Body of pancreas (tissue), 4 donors: ENCODE data around the gene IL17RE. TPM values are rescaled to one million over a fixed set of nuclear protein-coding genes. Genes with fewer than 3 reads are reported as not detected.
A peak's percentile ranks its signal among the peaks of the same experiment; 100 is the strongest.

Experiments
- ATAC-seq: fragments of 150-250 bp; one replicate; pipeline ENCODE4 v1.9.1; 2016
- DNase-seq, 4 donors: peaks; one replicate each; pipeline ENCODE4 v3.0.0-alpha.2; 2019
- H3K27ac ChIP-seq, 4 donors: fragments of 200-600 bp; sonication (generic); 1 replicate in 3 of 4; 2 replicates in 1 of 4; pipeline versions ENCODE4 v1.5.1 to v1.6.1; 2016 to 2019; ENCODE audit warnings: mild to moderate bottlenecking in 1 of 4, mixed read lengths in 1 of 4, moderate library complexity in 1 of 4
- H3K27me3 ChIP-seq, 2 donors: fragments of 200-600 bp; sonication (generic); one replicate each; pipeline ENCODE4 v1.6.0; 2016; ENCODE audit warnings: mild to moderate bottlenecking in 1 of 2
- H3K36me3 ChIP-seq, 2 donors: fragments of 200-600 bp; sonication (generic); replicated peaks in 1 of 2; 2 replicates each; pipeline ENCODE4 v1.5.1; 2016; ENCODE audit warnings: low read depth in 2 of 2; ENCODE audit not compliant: insufficient read depth in 1 of 2
- H3K4me1 ChIP-seq: fragments of 200-600 bp; sonication (generic); one replicate; pipeline ENCODE4 v1.6.0; 2016
- H3K4me3 ChIP-seq, 2 donors: fragments of 200-600 bp; sonication (generic); 1 replicate in 1 of 2; 2 replicates in 1 of 2; pipeline ENCODE4 v1.5.1; 2016 to 2019
- H3K9me3 ChIP-seq, 3 donors: fragments of 200-600 bp; sonication (generic); 1 replicate in 2 of 3; 2 replicates in 1 of 3; pipeline ENCODE4 v1.5.1; 2016
- CTCF ChIP-seq, 7 experiments: fragments of 450-650 bp in 4 of 7; fragments of 200-600 bp in 3 of 7; sonication (generic) in 3 of 7; IDR thresholded peaks; one replicate each; pipeline ENCODE4 v1.5.1; 2016 to 2019; ENCODE audit warnings: antibody characterized with exemption in 7 of 7
- POLR2A ChIP-seq, 3 donors: fragments of 450-650 bp; IDR thresholded peaks; one replicate each; pipeline ENCODE4 v1.6.1; 2016; ENCODE audit warnings: antibody characterized with exemption in 3 of 3, mild to moderate bottlenecking in 2 of 3
- WGBS, 2 donors: methylation state at CpG; one replicate each; pipeline ENCODE4 v1.1.5; 2017; 5-methylcytosine and 5-hydroxymethylcytosine counted together
- intact Hi-C: fragments of 100-400 bp; cut with DNase I; formaldehyde crosslinking; loops from one replicate; pipeline ENCODE4 v1.15.1; 2023
- total RNA-seq, 2 donors: library from RNA; depleted of rRNA; stranded (reverse); fragments of >200 nt; gene quantifications; one replicate each; pipeline ENCODE4 v1.1.0, GENCODE V29; 2016

IL17RE gene
- total RNA-seq, 2 donors from 2014 or later, result 10.9 to 18.2 TPM

- intact Hi-C loops, result no loop called here
- no peak for TF ChIP-seq CTCF (IDR thresholded peaks at IDR 0.05)
- TF ChIP-seq POLR2A (IDR thresholded peaks at IDR 0.05), result no peak
- no peak for ATAC-seq
- Histone ChIP-seq H3K4me1 (peaks cover 36% of the 10 kb centered on the region), H3K9me3 (no peaks in the 10 kb centered on the region), H3K27me3 (no peaks in the 10 kb centered on the region), H3K4me3 (no peak overlapping the region), H3K36me3 (no peaks in the 10 kb centered on the region), H3K27ac (no peak overlapping the region)
- DNase-seq, result no peak
- 74 to 80% methylated on average over 7 of the region's 7 CpGs for WGBS, 2 donors
Measured at GRCh38 chr3:9912294-9912935, 9.8 kb downstream of the IL17RE start.

- Histone ChIP-seq H3K36me3 (no peaks in the 10 kb centered on the region), H3K27me3 (no peaks in the 10 kb centered on the region), H3K4me3 (no peak overlapping the region), H3K27ac (peak overlapping the region in 2 of 4 donors; percentile 19 to 93), H3K9me3 (no peaks in the 10 kb centered on the region), H3K4me1 (peaks cover 48% of the 10 kb centered on the region)
- intact Hi-C loops, result no loop called here
- 69 to 70% methylated on average over 5 of the region's 5 CpGs for WGBS, 2 donors
- peak in 1 of 4 donors; percentile 19 for DNase-seq
- TF ChIP-seq CTCF (IDR thresholded peaks at IDR 0.05) (no peak), POLR2A (IDR thresholded peaks at IDR 0.05) (no peak)
- no peak for ATAC-seq
Measured at GRCh38 chr3:9913601-9914000, 11.0 kb downstream of the IL17RE start.

- Histone ChIP-seq H3K4me3 (no peak overlapping the region), H3K27me3 (no peaks in the 10 kb centered on the region), H3K36me3 (no peaks in the 10 kb centered on the region), H3K4me1 (peaks cover 49% of the 10 kb centered on the region), H3K9me3 (no peaks in the 10 kb centered on the region), H3K27ac (peak overlapping the region in 2 of 4 donors; percentile 19 to 93)
- intact Hi-C loops, result no loop called here
- 12 to 44% methylated on average over 1 of the region's 1 CpG for WGBS, 2 donors
- DNase-seq (peak in 1 of 4 donors; percentile 24), ATAC-seq (no peak)
- TF ChIP-seq CTCF (IDR thresholded peaks at IDR 0.05) (no peak), POLR2A (IDR thresholded peaks at IDR 0.05) (no peak)
Measured at GRCh38 chr3:9914011-9914410, 11.4 kb downstream of the IL17RE start.

GRCh38 chr3:9914559-9915253, 12.1 kb downstream of the IL17RE start:
- ATAC-seq, result no peak

More at GRCh38 chr3:9914559-9915253, 12.1 kb downstream of the IL17RE start:
- no peak for TF ChIP-seq CTCF (IDR thresholded peaks at IDR 0.05)
- TF ChIP-seq POLR2A (IDR thresholded peaks at IDR 0.05), result no peak
- H3K27me3 ChIP-seq, result no peaks in the 10 kb centered on the region
- intact Hi-C loops, result no loop called here
- H3K4me1 ChIP-seq, result peaks cover 49% of the 10 kb centered on the region
- H3K27ac ChIP-seq, result peak overlapping the region; percentile 65 to 93 (median 90)
- DNase-seq, result peak in 1 of 4 donors; percentile 20
- H3K36me3 ChIP-seq, result no peaks in the 10 kb centered on the region
- no peaks in the 10 kb centered on the region for H3K9me3 ChIP-seq
- 17 to 30% methylated on average over 1 to 15 of the region's 15 CpGs for WGBS, 2 donors
- no peak overlapping the region for H3K4me3 ChIP-seq
